ENCODE data around the gene SYCE3. TPM values are rescaled to one million over a fixed set of nuclear protein-coding genes. Genes with fewer than 3 reads are reported as not detected.

The SYCE3 gene
- total RNA-seq, 1 donor = not detected

DNA sequence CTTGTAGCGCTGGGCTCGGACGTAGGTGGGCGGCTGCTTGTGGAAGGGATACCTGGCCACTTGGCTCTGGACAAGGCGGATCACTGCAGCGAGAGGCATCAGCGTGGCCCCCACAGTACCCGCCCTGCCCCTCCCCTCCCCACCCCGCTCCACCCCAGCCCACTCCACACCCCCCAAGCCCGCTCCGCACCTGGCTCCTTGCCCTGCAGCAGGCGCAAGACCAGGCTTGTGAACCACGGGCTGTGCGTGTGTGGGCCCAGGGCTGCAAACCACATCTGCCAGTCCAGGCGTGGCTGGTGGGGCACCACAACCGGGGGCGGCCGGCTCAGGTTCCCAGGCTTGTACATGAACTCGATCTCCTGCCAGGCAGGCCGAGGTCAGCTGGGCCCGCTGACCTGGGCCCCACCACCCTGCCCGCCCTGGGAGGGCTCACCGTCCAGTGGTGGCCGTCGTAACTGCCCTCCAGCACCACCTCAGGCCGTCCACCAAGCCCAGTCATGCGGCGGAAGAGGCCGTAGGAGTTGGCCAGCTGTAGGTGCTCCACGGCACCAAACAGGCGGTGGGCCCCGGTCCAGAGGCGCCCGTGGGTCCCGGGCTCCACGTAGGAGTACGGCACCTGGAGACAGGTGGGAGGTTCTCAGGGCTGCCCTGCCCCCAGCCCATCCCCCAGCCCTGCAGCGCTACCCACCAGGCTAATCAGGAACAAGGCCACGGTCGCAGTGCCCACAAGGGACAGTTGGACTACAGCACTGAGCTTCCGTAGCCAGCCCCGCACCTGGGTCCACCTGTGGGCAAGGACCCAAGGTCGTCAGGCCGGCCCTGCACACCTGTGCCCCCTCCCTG lies 58.1 kb downstream of the SYCE3 start:
- Histone ChIP-seq H3K27me3 (ENCODE audit: insufficient read depth, low read length) (no peaks in the 10 kb centered on the region), H3K4me3 (ENCODE audit: insufficient read depth, low read length) (no peak overlapping the region), H3K27ac (ENCODE audit: low read depth, low read length) (no peak overlapping the region), H3K4me2 (ENCODE audit: insufficient read depth, low read length) (no peak overlapping the region), H4K20me1 (ENCODE audit: insufficient read depth, low read length) (peaks cover 12% of the 10 kb centered on the region), H2AFZ (ENCODE audit: low read length) (no peak overlapping the region), H3K4me1 (ENCODE audit: insufficient read depth, low read length) (peaks cover 13% of the 10 kb centered on the region), H3K9me3 (ENCODE audit: low read depth, low read length) (no peaks in the 10 kb centered on the region), H3K36me3 (ENCODE audit: insufficient read depth, low read length) (peaks cover 17% of the 10 kb centered on the region), H3K79me2 (ENCODE audit: insufficient read depth, low read length) (peaks cover 39% of the 10 kb centered on the region)
- DNase-seq (ENCODE audit: insufficient read length, low spot score, missing footprints) = peak; percentile 65
- TF ChIP-seq, protein P1, sequence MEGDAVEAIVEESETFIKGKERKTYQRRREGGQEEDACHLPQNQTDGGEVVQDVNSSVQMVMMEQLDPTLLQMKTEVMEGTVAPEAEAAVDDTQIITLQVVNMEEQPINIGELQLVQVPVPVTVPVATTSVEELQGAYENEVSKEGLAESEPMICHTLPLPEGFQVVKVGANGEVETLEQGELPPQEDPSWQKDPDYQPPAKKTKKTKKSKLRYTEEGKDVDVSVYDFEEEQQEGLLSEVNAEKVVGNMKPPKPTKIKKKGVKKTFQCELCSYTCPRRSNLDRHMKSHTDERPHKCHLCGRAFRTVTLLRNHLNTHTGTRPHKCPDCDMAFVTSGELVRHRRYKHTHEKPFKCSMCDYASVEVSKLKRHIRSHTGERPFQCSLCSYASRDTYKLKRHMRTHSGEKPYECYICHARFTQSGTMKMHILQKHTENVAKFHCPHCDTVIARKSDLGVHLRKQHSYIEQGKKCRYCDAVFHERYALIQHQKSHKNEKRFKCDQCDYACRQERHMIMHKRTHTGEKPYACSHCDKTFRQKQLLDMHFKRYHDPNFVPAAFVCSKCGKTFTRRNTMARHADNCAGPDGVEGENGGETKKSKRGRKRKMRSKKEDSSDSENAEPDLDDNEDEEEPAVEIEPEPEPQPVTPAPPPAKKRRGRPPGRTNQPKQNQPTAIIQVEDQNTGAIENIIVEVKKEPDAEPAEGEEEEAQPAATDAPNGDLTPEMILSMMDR (IDR thresholded peaks at IDR 0.05; ENCODE audit: extremely low read depth, low read depth, low read length) = no peak

DNA sequence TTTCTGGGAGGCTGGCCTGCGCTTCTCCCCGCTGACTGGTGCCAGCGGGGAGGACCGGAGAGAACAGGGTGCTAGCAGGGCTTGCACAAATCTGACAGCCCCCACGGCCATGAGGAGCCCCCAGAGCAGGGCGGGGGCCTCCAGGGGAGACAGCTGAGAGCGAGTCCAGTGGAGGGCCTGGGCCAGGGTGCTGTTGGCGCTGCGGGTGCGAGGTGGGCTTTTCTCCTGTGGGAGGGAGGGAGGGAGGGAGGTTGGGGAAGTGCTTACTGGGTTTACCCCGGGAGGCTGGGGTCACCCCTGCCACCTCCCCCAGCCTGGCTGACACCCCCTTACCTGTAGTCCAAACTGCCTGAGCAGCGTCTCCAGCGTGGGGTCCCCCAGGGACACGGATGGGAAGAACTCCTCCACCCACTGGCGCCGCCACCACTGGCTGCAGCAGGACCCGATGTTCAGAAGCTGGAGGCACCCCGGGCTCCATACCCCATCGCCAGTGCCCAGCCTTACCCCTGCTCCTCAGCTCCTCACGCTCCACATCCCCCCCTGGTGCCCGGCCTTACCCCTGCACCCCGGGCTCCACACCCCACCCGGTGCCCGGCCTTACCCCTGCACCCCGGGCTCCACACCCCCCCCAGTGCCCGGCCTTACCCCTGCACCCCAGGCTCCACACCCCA lies 59.1 kb downstream of the SYCE3 start:
- Histone ChIP-seq H4K20me1 (ENCODE audit: insufficient read depth, low read length) (peaks cover 12% of the 10 kb centered on the region), H3K27ac (ENCODE audit: low read depth, low read length) (no peak overlapping the region), H3K4me2 (ENCODE audit: insufficient read depth, low read length) (no peak overlapping the region), H3K4me3 (ENCODE audit: insufficient read depth, low read length) (no peak overlapping the region), H3K36me3 (ENCODE audit: insufficient read depth, low read length) (peaks cover 17% of the 10 kb centered on the region), H3K79me2 (ENCODE audit: insufficient read depth, low read length) (peaks cover 30% of the 10 kb centered on the region), H3K9me3 (ENCODE audit: low read depth, low read length) (no peaks in the 10 kb centered on the region), H3K27me3 (ENCODE audit: insufficient read depth, low read length) (no peaks in the 10 kb centered on the region), H2AFZ (ENCODE audit: low read length) (no peak overlapping the region), H3K4me1 (ENCODE audit: insufficient read depth, low read length) (peaks cover 5% of the 10 kb centered on the region)
- TF ChIP-seq, protein P1 (IDR thresholded peaks at IDR 0.05; ENCODE audit: extremely low read depth, low read depth, low read length) = no peak
- DNase-seq (ENCODE audit: insufficient read length, low spot score, missing footprints) = peak; percentile 68

DNA sequence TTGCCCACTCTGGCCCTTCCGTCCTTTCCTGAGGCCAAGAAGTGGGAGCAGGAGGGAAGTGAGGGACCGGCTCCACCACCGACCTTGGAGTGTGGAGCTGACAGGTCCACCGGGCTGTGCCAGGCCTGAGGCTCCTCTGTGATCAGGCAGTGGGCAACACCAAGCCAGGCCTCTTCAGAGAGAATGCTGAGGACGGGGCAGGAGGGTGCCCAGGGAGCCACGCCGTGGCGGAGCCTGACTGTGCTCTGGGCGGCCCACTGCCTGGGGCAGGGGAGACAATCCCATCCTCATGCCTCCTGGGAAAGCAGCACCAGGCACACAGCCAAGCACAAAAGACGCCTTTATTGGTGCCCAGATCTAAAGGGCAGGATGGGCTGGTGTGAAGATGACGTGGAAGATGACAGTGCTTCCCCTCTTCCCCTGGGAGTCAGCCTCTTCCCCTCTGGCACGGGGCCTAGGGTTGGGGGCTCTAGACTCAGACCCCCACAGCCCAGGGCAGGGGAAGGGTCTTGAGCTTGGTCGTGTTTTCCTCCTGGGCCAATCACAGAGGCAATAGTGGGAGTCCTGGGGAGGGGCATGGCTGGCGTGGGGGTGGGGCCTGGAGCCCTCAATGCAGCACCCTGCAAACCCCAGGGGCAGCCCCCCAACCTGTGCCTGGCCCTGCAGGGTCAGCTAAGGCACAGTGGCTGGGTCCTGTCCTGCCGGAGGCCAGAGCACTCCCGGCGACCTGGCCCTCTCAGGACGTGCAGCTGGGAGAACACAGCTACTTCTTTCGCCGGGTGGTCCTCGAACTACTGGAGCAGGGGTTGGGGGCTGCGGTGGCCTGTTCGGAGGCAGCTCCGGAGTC lies 59.9 kb downstream of the SYCE3 start:
- Histone ChIP-seq H4K20me1 (ENCODE audit: insufficient read depth, low read length) (peaks cover 14% of the 10 kb centered on the region), H3K79me2 (ENCODE audit: insufficient read depth, low read length) (peaks cover 27% of the 10 kb centered on the region)

More for the DNA sequence above, 59.9 kb downstream of the SYCE3 start:
- Histone ChIP-seq H3K36me3 (ENCODE audit: insufficient read depth, low read length) (peaks cover 17% of the 10 kb centered on the region), H3K27ac (ENCODE audit: low read depth, low read length) (no peak overlapping the region), H3K27me3 (ENCODE audit: insufficient read depth, low read length) (no peaks in the 10 kb centered on the region), H2AFZ (ENCODE audit: low read length) (no peak overlapping the region), H3K4me3 (ENCODE audit: insufficient read depth, low read length) (no peak overlapping the region), H3K4me2 (ENCODE audit: insufficient read depth, low read length) (no peak overlapping the region), H3K4me1 (ENCODE audit: insufficient read depth, low read length) (peaks cover 4% of the 10 kb centered on the region), H3K9me3 (ENCODE audit: low read depth, low read length) (no peaks in the 10 kb centered on the region)
- TF ChIP-seq, protein P1 (IDR thresholded peaks at IDR 0.05; ENCODE audit: extremely low read depth, low read depth, low read length) = no peak
- peak; percentile 77 for DNase-seq (ENCODE audit: insufficient read length, low spot score, missing footprints)
